ENCODE measurements around the gene CELF2. TPM values are rescaled to one million over a fixed set of nuclear protein-coding genes. Genes with fewer than 3 reads are reported as not detected.

CELF2 gene
- total RNA-seq, 4 donors from 2014 or later: 8.7 to 28.6 (median 22.9) TPM

DNA sequence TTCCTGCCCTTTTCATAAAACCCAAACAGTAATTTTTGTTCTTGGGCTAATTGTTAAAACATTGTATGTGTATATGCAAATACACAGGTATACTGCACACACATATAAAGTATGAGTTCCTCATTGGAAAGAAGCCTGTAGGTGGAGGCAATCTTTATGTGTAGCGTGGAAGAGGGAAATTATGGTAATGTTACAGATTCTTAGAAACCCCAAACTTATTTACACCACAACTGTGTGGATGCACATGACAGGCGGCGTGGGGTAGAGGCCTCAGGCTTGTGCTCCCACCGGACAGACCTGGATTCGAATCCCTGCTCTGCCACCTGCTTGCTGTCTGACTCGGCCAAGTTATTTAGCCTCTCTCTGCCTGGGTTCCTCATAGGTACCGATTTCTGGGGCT is 223.0 kb downstream of the CELF2 start:
- H3K4me1 ChIP-seq: peaks cover 17% of the 10 kb centered on the region
- no peaks in the 10 kb centered on the region for H3K9me3 ChIP-seq
- no peaks in the 10 kb centered on the region for H3K36me3 ChIP-seq
- H3K4me3 ChIP-seq: no peak overlapping the region
- WGBS: 76% methylated on average over 7 of the region's 7 CpGs
- TF ChIP-seq, protein P1, sequence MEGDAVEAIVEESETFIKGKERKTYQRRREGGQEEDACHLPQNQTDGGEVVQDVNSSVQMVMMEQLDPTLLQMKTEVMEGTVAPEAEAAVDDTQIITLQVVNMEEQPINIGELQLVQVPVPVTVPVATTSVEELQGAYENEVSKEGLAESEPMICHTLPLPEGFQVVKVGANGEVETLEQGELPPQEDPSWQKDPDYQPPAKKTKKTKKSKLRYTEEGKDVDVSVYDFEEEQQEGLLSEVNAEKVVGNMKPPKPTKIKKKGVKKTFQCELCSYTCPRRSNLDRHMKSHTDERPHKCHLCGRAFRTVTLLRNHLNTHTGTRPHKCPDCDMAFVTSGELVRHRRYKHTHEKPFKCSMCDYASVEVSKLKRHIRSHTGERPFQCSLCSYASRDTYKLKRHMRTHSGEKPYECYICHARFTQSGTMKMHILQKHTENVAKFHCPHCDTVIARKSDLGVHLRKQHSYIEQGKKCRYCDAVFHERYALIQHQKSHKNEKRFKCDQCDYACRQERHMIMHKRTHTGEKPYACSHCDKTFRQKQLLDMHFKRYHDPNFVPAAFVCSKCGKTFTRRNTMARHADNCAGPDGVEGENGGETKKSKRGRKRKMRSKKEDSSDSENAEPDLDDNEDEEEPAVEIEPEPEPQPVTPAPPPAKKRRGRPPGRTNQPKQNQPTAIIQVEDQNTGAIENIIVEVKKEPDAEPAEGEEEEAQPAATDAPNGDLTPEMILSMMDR (IDR thresholded peaks at IDR 0.05): no peak
- DNase-seq (ENCODE audit: low spot score in 2 of 2): no peak
- no peaks in the 10 kb centered on the region for H3K27me3 ChIP-seq
- no peak overlapping the region for H3K27ac ChIP-seq

DNA sequence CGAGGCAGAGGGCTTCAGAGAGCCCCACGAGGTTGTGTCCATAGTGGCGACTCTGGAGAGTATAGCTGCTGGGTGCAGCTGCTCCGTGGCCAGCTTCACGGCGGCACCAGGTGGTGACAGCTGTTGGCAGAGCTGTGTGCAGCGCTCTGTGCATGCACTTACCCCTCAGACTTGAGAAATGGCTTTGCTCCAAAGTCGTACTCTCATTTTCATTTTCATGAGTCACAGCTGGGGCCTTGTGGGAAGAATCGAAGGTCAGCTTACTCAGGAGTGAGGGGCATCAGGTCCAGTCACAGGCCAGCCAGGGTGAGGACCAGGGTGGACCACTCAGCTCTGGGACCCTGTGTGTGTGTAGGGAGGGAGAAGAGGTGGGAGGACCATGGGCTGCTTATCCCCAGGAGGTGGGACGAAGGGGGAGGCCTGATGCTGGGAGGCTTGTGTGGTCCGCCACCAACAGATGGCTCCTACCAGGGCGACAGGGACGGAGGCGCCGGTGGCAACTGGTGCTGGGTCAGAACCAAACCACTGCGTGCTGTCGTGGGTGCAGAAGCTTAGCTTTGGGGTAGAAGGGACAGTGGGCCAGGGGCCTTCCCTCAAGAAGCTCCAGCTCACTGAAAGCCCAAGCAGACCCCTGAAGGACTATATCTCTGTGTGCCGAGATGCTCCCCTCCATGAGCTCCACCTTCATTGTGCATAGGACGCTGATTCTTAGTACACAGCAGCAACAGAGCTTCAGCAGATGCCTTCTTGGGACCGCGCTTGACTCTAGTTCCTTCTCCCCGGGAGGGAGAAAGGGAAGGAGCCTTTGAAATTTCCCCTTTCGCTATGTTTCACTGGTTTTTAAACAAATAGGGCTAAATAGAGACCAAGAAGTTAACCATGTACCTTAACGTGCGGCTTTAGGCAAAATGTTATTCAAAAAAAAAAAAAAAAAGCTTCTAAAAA is 225.0 kb downstream of the CELF2 start:
- H3K9me3 ChIP-seq: no peaks in the 10 kb centered on the region
- no peak for DNase-seq (ENCODE audit: low spot score in 2 of 2)

DNA sequence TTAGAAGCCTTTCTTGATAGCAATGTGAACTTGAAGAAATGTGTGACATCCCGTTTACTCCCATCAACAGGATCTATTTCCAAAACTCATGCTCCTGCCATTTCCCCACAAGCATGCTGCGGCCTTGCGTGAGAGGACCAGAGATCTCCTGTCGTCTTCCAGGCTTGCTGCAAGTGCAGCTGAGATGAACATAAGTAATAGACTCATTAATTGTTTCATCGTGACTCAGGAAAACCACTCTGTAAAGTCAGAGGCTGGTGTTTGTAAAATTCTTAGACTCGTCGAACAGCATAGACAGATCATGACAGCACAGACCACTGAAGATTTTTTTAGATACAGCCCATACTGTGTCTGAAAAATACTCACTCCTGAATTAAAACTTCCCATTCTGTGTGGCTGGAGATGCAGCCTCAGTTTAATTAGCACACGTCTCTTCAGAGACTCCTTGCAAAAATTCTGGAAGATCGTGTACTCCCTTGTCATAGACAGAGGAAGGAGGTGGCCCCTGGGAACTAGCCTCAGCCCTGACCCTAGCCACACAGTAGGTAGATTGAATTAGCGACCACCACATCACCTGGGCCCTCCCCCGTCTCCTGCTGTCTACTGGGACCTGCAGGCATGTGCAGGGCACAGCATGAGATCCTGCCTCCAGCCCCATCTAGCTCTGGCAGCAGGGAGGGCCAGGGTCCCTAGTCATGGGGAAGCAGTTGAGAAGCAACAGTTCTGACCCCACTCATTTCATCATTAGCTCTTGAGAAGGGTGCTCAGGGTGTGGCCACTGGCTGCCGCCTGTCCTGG is 226.0 kb downstream of the CELF2 start:
- H3K4me3 ChIP-seq: no peak overlapping the region
- DNase-seq (ENCODE audit: low spot score in 2 of 2): no peak
- no peaks in the 10 kb centered on the region for H3K27me3 ChIP-seq
- no peaks in the 10 kb centered on the region for H3K9me3 ChIP-seq
- no peaks in the 10 kb centered on the region for H3K36me3 ChIP-seq
- peaks cover 12% of the 10 kb centered on the region for H3K4me1 ChIP-seq
- TF ChIP-seq EP300 (IDR thresholded peaks at IDR 0.05) (no peak), POLR2AphosphoS5 (IDR thresholded peaks at IDR 0.05) (no peak), POLR2A (IDR thresholded peaks at IDR 0.05) (no peak)
- TF ChIP-seq, protein P1 (IDR thresholded peaks at IDR 0.05): no peak
- WGBS: 87% methylated on average over 12 of the region's 12 CpGs
- no peak overlapping the region for H3K27ac ChIP-seq

More for the DNA sequence above, 225.0 kb downstream of the CELF2 start:
- no peak for TF ChIP-seq POLR2AphosphoS5 (IDR thresholded peaks at IDR 0.05)
- TF ChIP-seq EP300 (IDR thresholded peaks at IDR 0.05): no peak
- TF ChIP-seq, protein P1 (IDR thresholded peaks at IDR 0.05): no peak
- TF ChIP-seq POLR2A (IDR thresholded peaks at IDR 0.05): no peak
- WGBS: 74% methylated on average over 21 of the region's 25 CpGs
- Histone ChIP-seq H3K36me3 (no peaks in the 10 kb centered on the region), H3K27me3 (no peaks in the 10 kb centered on the region), H3K4me1 (peaks cover 12% of the 10 kb centered on the region), H3K4me3 (no peak overlapping the region), H3K27ac (no peak overlapping the region)

DNA sequence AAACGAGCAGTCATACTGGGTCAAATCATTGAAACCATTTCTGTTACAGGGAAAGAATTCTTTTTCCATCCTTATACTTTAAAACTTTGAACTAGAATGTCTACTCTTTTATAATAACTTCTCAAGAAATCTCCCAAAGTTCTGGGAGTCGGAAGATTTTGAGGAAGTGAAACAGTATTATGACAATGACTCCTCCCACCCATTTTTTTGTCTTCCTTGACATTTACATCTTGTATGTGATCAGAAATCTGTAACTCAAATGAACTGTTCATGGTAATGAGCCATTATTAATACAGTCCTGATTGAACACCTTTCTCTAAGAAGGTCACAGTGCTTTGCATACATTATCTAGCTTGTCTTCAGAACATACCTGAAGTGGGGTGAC is 227.4 kb downstream of the CELF2 start:
- peaks cover 12% of the 10 kb centered on the region for H3K4me1 ChIP-seq
- no peak overlapping the region for H3K4me3 ChIP-seq
- 82% methylated on average over 2 of the region's 2 CpGs for WGBS
- TF ChIP-seq POLR2AphosphoS5 (IDR thresholded peaks at IDR 0.05): no peak
- no peaks in the 10 kb centered on the region for H3K9me3 ChIP-seq
- no peak overlapping the region for H3K27ac ChIP-seq
- H3K36me3 ChIP-seq: no peaks in the 10 kb centered on the region
- DNase-seq (ENCODE audit: low spot score in 2 of 2): no peak
- no peaks in the 10 kb centered on the region for H3K27me3 ChIP-seq

DNA sequence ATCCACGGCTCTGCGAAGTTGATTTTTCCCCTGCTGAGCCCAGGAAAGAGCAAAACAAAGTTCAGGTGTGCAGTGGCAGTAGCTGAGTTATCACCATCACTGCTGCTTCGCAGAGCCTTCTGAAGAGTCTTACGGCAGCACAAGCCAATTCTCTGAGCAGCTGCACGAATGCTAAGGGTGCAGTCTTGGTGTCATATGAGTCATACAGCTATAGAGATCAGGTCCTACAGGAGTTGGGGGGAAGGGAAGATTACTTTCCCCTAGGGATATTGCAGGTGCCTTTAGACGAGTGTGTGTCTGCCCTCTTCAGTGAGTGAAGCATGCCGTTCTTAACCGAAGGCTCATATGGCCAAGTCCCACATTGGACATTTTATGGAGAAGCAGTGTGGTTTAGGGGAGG is 227.8 kb downstream of the CELF2 start:
- H3K4me1 ChIP-seq: peaks cover 12% of the 10 kb centered on the region
- H3K27me3 ChIP-seq: no peaks in the 10 kb centered on the region
- TF ChIP-seq POLR2AphosphoS5 (IDR thresholded peaks at IDR 0.05) (no peak), POLR2A (IDR thresholded peaks at IDR 0.05) (no peak), EP300 (IDR thresholded peaks at IDR 0.05) (no peak)
- TF ChIP-seq, protein P1 (IDR thresholded peaks at IDR 0.05): no peak
- H3K9me3 ChIP-seq: no peaks in the 10 kb centered on the region
- peaks cover under 1% of the 10 kb centered on the region for H3K36me3 ChIP-seq
- no peak overlapping the region for H3K27ac ChIP-seq
- DNase-seq (ENCODE audit: low spot score in 2 of 2): no peak
- H3K4me3 ChIP-seq: no peak overlapping the region
- 70% methylated on average over 8 of the region's 8 CpGs for WGBS

All from suprapubic skin (tissue), 4 donors.